Common myeloid progenitor, CD34-positive (primary cell): ENCODE results near the gene MAGEE1.

Experiments
- CTCF ChIA-PET: fragments of 350-600 bp; sonication (Branson Sonifier 250); formaldehyde crosslinking; loops from one replicate; lab custom pipeline; 2021; ENCODE audit warnings: antibody characterized with exemption; lab: Charles Lee
- POLR2A ChIA-PET: fragments of 350-600 bp; sonication (Branson Sonifier 250); formaldehyde crosslinking; loops from one replicate; lab custom pipeline; 2021; ENCODE audit warnings: antibody characterized with exemption; lab: Charles Lee
- DNase-seq, 3 donors: peaks; one replicate each; pipeline versions ENCODE4 v3.0.0 to v3.0.0-alpha.2; 2013
- H3K27ac ChIP-seq, 2 experiments: 1 replicate in 1 of 2; 2 replicates in 1 of 2; pipeline ENCODE4 v1.7.0; 2013; ENCODE audit warnings: inconsistent platforms in 2 of 2, low read length in 2 of 2, mild to moderate bottlenecking in 2 of 2, low read depth in 1 of 2, moderate library complexity in 1 of 2; ENCODE audit not compliant: severe bottlenecking in 2 of 2, insufficient read depth in 1 of 2, poor library complexity in 1 of 2
- H3K27me3 ChIP-seq, 5 experiments: replicated peaks in 2 of 5; 1 replicate in 3 of 5; 2 replicates in 2 of 5; pipeline versions ENCODE4 v1.6.1 to v1.7.0; 2013; ENCODE audit warnings: low read length in 4 of 5, mild to moderate bottlenecking in 2 of 5, moderate library complexity in 2 of 5, inconsistent platforms in 1 of 5; ENCODE audit not compliant: insufficient read depth in 5 of 5, control insufficient read depth in 4 of 5
- H3K36me3 ChIP-seq, 4 experiments: 1 replicate in 2 of 4; 2 replicates in 2 of 4; pipeline versions ENCODE4 v1.6.1 to v1.7.0; 2013; ENCODE audit warnings: low read length in 3 of 4, control low read depth in 1 of 4, mild to moderate bottlenecking in 1 of 4; ENCODE audit not compliant: control insufficient read depth in 4 of 4, insufficient read depth in 4 of 4
- H3K4me1 ChIP-seq, 4 experiments: 1 replicate in 3 of 4; 2 replicates in 1 of 4; pipeline versions ENCODE4 v1.6.1 to v1.7.1; 2013; ENCODE audit warnings: low read length in 3 of 4, mild to moderate bottlenecking in 3 of 4, control low read depth in 1 of 4, inconsistent platforms in 1 of 4, moderate library complexity in 1 of 4; ENCODE audit not compliant: control insufficient read depth in 4 of 4, insufficient read depth in 4 of 4; ENCODE audit errors: control extremely low read depth in 1 of 4
- H3K4me3 ChIP-seq, 7 experiments: 1 replicate in 4 of 7; 2 replicates in 3 of 7; pipeline versions ENCODE4 v1.5.1 to v1.7.0; 2013; ENCODE audit warnings: mild to moderate bottlenecking in 7 of 7, low read length in 6 of 7, moderate library complexity in 6 of 7, inconsistent platforms in 2 of 7, low read depth in 2 of 7, control low read depth in 1 of 7; ENCODE audit not compliant: insufficient read depth in 4 of 7, control insufficient read depth in 1 of 7; ENCODE audit errors: extremely low read depth in 1 of 7
- H3K9me3 ChIP-seq, 5 experiments: 1 replicate in 4 of 5; 2 replicates in 1 of 5; pipeline versions ENCODE4 v1.6.1 to v1.7.1; 2013; ENCODE audit warnings: low read length in 4 of 5, mild to moderate bottlenecking in 2 of 5, inconsistent platforms in 1 of 5, low read depth in 1 of 5, moderate library complexity in 1 of 5; ENCODE audit not compliant: control insufficient read depth in 4 of 5, insufficient read depth in 2 of 5; ENCODE audit errors: control extremely low read depth in 1 of 5
- WGBS: methylation state at CpG from one replicate; pipeline ENCODE4 v1.1.5; 2013; ENCODE audit not compliant: insufficient coverage; 5-methylcytosine and 5-hydroxymethylcytosine counted together

Gene MAGEE1

DNA sequence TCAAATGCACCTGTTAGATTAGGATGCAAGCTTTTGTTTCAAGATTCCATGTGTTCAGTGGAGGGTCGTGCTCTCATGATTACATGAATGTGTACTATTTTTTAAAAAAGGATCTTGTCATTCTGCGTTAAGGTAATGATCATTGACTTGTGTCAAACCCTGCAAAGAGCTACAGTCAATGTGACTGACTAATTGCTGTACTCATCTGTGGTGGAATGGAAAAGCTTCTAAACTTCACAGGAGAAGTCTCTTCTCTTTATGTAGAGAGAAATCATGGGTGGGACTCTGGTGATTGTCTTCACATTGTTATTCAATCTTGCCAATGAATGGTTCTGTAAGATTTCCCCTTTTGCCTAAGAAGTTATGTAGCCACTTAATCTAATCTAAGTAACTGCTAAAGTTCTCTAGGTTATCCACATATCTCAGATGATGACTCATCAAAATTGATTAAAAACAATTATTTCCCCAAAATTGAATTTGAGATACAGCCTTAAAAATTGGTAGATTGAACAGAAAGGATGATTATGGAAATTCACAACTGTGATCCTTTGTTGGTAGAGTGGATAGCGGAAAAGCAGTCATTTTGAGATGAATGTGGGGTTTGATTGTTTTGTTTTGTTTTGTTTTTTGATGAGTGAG lies 6.7 kb downstream of the MAGEE1 start:
- ChIA-PET CTCF (no interaction called here), POLR2A (no interaction called here)
- no peaks in the 10 kb centered on the region for H3K9me3 ChIP-seq
- no peak overlapping the region for H3K4me3 ChIP-seq
- H3K27me3 ChIP-seq: no peaks in the 10 kb centered on the region
- 88% methylated on average over 3 of the region's 3 CpGs for WGBS
- H3K36me3 ChIP-seq: no peaks in the 10 kb centered on the region
- H3K27ac ChIP-seq: no peak overlapping the region
- H3K4me1 ChIP-seq: no peaks in the 10 kb centered on the region
- DNase-seq: no peak

DNA sequence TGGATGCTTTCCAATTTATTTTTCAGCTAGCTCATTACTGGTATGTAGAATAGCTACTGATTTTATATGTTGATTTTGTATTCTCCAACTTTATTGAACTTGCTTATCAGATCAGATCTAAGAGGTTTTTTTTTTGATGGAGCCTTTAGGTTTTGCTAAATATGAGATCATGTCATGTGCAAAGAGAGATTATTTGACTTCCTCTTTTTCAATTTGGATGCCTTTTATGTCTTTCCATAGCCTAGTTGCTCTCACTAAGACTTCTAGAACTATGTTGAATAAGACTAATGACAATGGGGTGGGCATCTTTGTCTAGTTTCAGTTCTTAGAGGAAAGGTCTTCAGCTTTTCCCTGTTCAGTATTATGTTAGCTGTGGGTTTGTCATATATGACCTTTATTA lies 11.7 kb downstream of the MAGEE1 start:
- H3K27ac ChIP-seq: no peak overlapping the region
- ChIA-PET CTCF (no interaction called here), POLR2A (no interaction called here)

GRCh38 chrX:76453737-76454406 lies 26.4 kb downstream of the MAGEE1 start:
- Histone ChIP-seq H3K4me3 (no peak overlapping the region), H3K4me1 (no peaks in the 10 kb centered on the region), H3K27ac (no peak overlapping the region), H3K27me3 (no peaks in the 10 kb centered on the region), H3K9me3 (no peaks in the 10 kb centered on the region), H3K36me3 (no peaks in the 10 kb centered on the region)
- DNase-seq: no peak
- WGBS: 69% methylated on average over 2 of the region's 2 CpGs
- CTCF ChIA-PET: interaction anchor here (1.3 to 2.4 kb wide), 2 partner anchors 168 to 175 kb away, joined by 4 to 21 read pairs; no protein-coding TSS in a partner anchor
- POLR2A ChIA-PET: no interaction called here

More for the DNA sequence above, 11.7 kb downstream of the MAGEE1 start:
- Histone ChIP-seq H3K36me3 (no peaks in the 10 kb centered on the region), H3K4me1 (no peaks in the 10 kb centered on the region), H3K4me3 (no peak overlapping the region), H3K9me3 (peaks cover 0 to 2% (median 0%) of the 10 kb centered on the region in 5 experiments), H3K27me3 (no peaks in the 10 kb centered on the region)
- peak in 2 of 3 donors; percentile 23 to 51 for DNase-seq

- CTCF ChIA-PET: interaction anchor here (1.0 to 2.4 kb wide), 3 partner anchors 11 to 176 kb away, joined by 3 to 21 read pairs (median 4); no protein-coding TSS in a partner anchor
- Histone ChIP-seq H3K36me3 (no peaks in the 10 kb centered on the region), H3K4me1 (no peaks in the 10 kb centered on the region), H3K27ac (no peak overlapping the region), H3K4me3 (no peak overlapping the region), H3K27me3 (no peaks in the 10 kb centered on the region), H3K9me3 (no peaks in the 10 kb centered on the region)
- WGBS: no CpG with 5 or more reads among the region's 3 CpGs
- POLR2A ChIA-PET: no interaction called here
- peak in 2 of 3 donors; percentile 39 to 49 for DNase-seq
Observed at GRCh38 chrX:76454456-76454927, 27.0 kb downstream of the MAGEE1 start.

- no peak for DNase-seq
- no CpG with 5 or more reads among the region's 2 CpGs for WGBS
- CTCF ChIA-PET: no interaction called here
- no peaks in the 10 kb centered on the region for H3K36me3 ChIP-seq
- no peaks in the 10 kb centered on the region for H3K4me1 ChIP-seq
- no peaks in the 10 kb centered on the region for H3K27me3 ChIP-seq
- H3K4me3 ChIP-seq: no peak overlapping the region
- POLR2A ChIA-PET: no interaction called here
- H3K27ac ChIP-seq: no peak overlapping the region
- H3K9me3 ChIP-seq: peaks cover 0 to 2% (median 0%) of the 10 kb centered on the region in 5 experiments
Observed at GRCh38 chrX:76477353-76477752, 49.8 kb downstream of the MAGEE1 start.
